Ascending aorta (tissue), 2 donors: ENCODE results near the gene NFASC. TPM values are rescaled to one million over a fixed set of nuclear protein-coding genes. Genes with fewer than 3 reads are reported as not detected.

Source experiments
- DNase-seq, 2 donors: peaks; one replicate each; pipeline ENCODE4 v3.0.0-alpha.2; 2019; ENCODE audit warnings: low spot score in 2 of 2
- H3K27ac ChIP-seq, 2 donors: fragments of 200-600 bp; sonication (generic); one replicate each; pipeline ENCODE4 v1.5.1; 2016 to 2017; ENCODE audit warnings: mild to moderate bottlenecking in 1 of 2
- H3K27me3 ChIP-seq: fragments of 200-600 bp; sonication (generic); one replicate; pipeline ENCODE4 v1.5.1; 2017
- H3K36me3 ChIP-seq, 2 donors: fragments of 200-600 bp; sonication (generic); one replicate each; pipeline ENCODE4 v1.5.1; 2016
- H3K4me1 ChIP-seq, 2 donors: fragments of 200-600 bp; sonication (generic); one replicate each; pipeline ENCODE4 v1.5.1; 2016 to 2017; ENCODE audit warnings: mild to moderate bottlenecking in 1 of 2
- H3K4me3 ChIP-seq, 2 donors: fragments of 200-600 bp; sonication (generic); one replicate each; pipeline ENCODE4 v1.5.1; 2016 to 2017; ENCODE audit warnings: mild to moderate bottlenecking in 1 of 2
- H3K9me3 ChIP-seq, 2 donors: fragments of 200-600 bp; sonication (generic); one replicate each; pipeline ENCODE4 v1.5.1; 2016
- CTCF ChIP-seq, 3 experiments: fragments of 200-600 bp in 2 of 3; fragments of 450-650 bp in 1 of 3; sonication (generic) in 2 of 3; IDR thresholded peaks; one replicate each; pipeline ENCODE4 v1.5.1; 2016 to 2019; ENCODE audit warnings: antibody characterized with exemption in 3 of 3, mild to moderate bottlenecking in 1 of 3, moderate library complexity in 1 of 3
- intact Hi-C: fragments of 100-400 bp; cut with DNase I; formaldehyde crosslinking; loops from one replicate; pipeline ENCODE4 v1.15.1; 2023
- total RNA-seq: library from RNA; depleted of rRNA; stranded (reverse); fragments of >200 nt; gene quantifications from one replicate; pipeline ENCODE4 v1.1.0, GENCODE V29; 2016

The NFASC gene
- total RNA-seq, 1 donor from 2014 or later = 44.0 TPM

GRCh38 chr1:205072286-205072685 is 201.6 kb downstream of the NFASC start:
- no peak for DNase-seq
- Histone ChIP-seq H3K27me3 (no peaks in the 10 kb centered on the region), H3K4me1 (no peaks in the 10 kb centered on the region), H3K27ac (no peak overlapping the region), H3K4me3 (no peak overlapping the region), H3K36me3 (no peaks in the 10 kb centered on the region), H3K9me3 (no peaks in the 10 kb centered on the region)
- intact Hi-C loops = no loop called here
- no peak for TF ChIP-seq CTCF (IDR thresholded peaks at IDR 0.05)

Other genes starting within 250 kb of the NFASC start
- 6.5 TPM for gene LRRN2, start 185.1 kb upstream of the NFASC start, total RNA-seq
- 0.32 TPM for gene CNTN2, start 172.3 kb downstream of the NFASC start, total RNA-seq
- gene TMEM81, start 213.6 kb downstream of the NFASC start, total RNA-seq = not detected